ENCODE results near the gene MICAL3.

- no peak for TF ChIP-seq CSRNP3 (CRISPR knock-in tag; IDR thresholded peaks at IDR 0.05)
- TF ChIP-seq ZFP3 (CRISPR knock-in tag; IDR thresholded peaks at IDR 0.05) = no peak
- TF ChIP-seq CREB5 (CRISPR knock-in tag; IDR thresholded peaks at IDR 0.05; ENCODE audit: low read depth) = no peak
- no peak for TF ChIP-seq ARNTL (CRISPR knock-in tag; IDR thresholded peaks at IDR 0.05; ENCODE audit: borderline replicate concordance, low read depth)
Measured at GRCh38 chr22:17836992-17837742, 187.2 kb downstream of the MICAL3 start.
